Astrocyte (in vitro differentiated cells and primary cell): Measurements from ENCODE around the gene DGKH.

Experiments
- EZH2 ChIP-seq: IDR thresholded peaks from 2 replicates; pipeline ENCODE4 v1.6.1; 2012; ENCODE audit warnings: mild to moderate bottlenecking, low read length, inconsistent platforms; ENCODE audit not compliant: insufficient read depth
- TF ChIP-seq, protein P1 (sequence below): IDR thresholded peaks from 2 replicates; pipeline ENCODE4 v1.5.1; 2011; ENCODE audit warnings: low read depth, mild to moderate bottlenecking, inconsistent platforms, low read length, moderate library complexity; ENCODE audit not compliant: insufficient read depth

DNA sequence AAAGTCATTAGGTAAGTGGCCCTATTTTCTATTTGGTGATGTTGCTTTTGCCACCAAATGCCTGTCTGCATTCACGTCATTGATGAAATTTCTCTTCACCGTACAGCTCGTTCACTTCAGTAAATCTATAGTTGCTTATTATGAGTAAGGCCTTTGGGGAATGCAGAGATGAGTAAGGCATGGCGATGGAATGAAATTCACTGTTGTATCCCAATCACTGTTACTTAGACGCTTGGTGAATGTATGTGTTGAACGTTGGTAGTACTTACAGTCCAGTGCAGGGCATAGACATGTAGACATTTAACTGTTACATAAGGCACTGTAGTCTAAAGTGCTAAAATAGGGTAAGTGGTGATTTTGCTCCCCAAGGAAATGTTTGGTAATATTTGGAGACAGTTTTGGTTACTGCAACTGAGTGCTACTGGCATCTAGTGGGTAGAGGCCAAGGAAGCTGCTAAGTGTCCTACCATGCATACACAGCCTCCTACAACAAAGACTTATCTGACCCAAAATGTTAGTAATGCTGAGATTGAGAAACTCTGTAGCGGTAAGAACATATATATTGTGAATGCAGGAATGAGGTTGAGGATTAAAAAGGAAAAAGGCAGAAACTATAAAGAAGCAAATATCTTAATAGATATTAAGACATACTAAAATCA, 229.3 kb downstream of the DGKH start:
- TF ChIP-seq, protein P1, sequence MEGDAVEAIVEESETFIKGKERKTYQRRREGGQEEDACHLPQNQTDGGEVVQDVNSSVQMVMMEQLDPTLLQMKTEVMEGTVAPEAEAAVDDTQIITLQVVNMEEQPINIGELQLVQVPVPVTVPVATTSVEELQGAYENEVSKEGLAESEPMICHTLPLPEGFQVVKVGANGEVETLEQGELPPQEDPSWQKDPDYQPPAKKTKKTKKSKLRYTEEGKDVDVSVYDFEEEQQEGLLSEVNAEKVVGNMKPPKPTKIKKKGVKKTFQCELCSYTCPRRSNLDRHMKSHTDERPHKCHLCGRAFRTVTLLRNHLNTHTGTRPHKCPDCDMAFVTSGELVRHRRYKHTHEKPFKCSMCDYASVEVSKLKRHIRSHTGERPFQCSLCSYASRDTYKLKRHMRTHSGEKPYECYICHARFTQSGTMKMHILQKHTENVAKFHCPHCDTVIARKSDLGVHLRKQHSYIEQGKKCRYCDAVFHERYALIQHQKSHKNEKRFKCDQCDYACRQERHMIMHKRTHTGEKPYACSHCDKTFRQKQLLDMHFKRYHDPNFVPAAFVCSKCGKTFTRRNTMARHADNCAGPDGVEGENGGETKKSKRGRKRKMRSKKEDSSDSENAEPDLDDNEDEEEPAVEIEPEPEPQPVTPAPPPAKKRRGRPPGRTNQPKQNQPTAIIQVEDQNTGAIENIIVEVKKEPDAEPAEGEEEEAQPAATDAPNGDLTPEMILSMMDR: no peak
- no peak for TF ChIP-seq EZH2
